Aorta (tissue), 5 donors: Measurements from ENCODE around the gene PTPN6. TPM values are rescaled to one million over a fixed set of nuclear protein-coding genes. Genes with fewer than 3 reads are reported as not detected.
A peak's percentile ranks its signal among the peaks of the same experiment; 100 is the strongest.

Source experiments
- ATAC-seq: fragments of 200-7000 bp; cut with Tn5 transposase; one replicate; pipeline ENCODE4 v1.9.1; 2022; ENCODE audit warnings: moderate library complexity; ENCODE audit not compliant: low FRiP score
- DNase-seq, 2 donors: peaks; one replicate each; pipeline ENCODE4 v3.0.0-alpha.2; 2020
- H3K27ac ChIP-seq, 2 donors: one replicate each; pipeline ENCODE4 v1.5.1; 2013; ENCODE audit warnings: low read length in 2 of 2, mild to moderate bottlenecking in 2 of 2, moderate library complexity in 2 of 2, control low read depth in 1 of 2, inconsistent platforms in 1 of 2, low read depth in 1 of 2
- H3K27me3 ChIP-seq, 2 donors: one replicate each; pipeline ENCODE4 v1.6.1; 2013; ENCODE audit warnings: control low read depth in 1 of 2, low read length in 1 of 2, mild to moderate bottlenecking in 1 of 2, moderate library complexity in 1 of 2; ENCODE audit not compliant: insufficient read depth in 2 of 2, control insufficient read depth in 1 of 2
- H3K36me3 ChIP-seq, 2 donors: one replicate each; pipeline ENCODE4 v1.6.1; 2013; ENCODE audit warnings: control low read depth in 1 of 2, low read length in 1 of 2, mild to moderate bottlenecking in 1 of 2; ENCODE audit not compliant: insufficient read depth in 2 of 2, control insufficient read depth in 1 of 2
- H3K4me1 ChIP-seq, 2 donors: one replicate each; pipeline ENCODE4 v1.6.1; 2013; ENCODE audit warnings: low read length in 2 of 2, control low read depth in 1 of 2, mild to moderate bottlenecking in 1 of 2, moderate library complexity in 1 of 2; ENCODE audit not compliant: insufficient read depth in 2 of 2, control insufficient read depth in 1 of 2
- H3K4me3 ChIP-seq, 2 donors: one replicate each; pipeline ENCODE4 v1.5.1; 2013; ENCODE audit warnings: low read length in 2 of 2, control low read depth in 1 of 2, mild to moderate bottlenecking in 1 of 2
- H3K9me3 ChIP-seq: one replicate; pipeline ENCODE4 v1.6.1; 2013; ENCODE audit warnings: mild to moderate bottlenecking, low read length; ENCODE audit not compliant: control insufficient read depth
- WGBS, 2 donors: extraction: QIAGEN DNeasy Blood & Tissue Kit; methylation state at CpG; one replicate each; pipeline ENCODE4 v1.1.7; 2013; 5-methylcytosine and 5-hydroxymethylcytosine counted together
- intact Hi-C, 2 donors: fragments of 100-400 bp; cut with DNase I; formaldehyde crosslinking; loops; one replicate each; pipeline versions ENCODE4 v1.14.2 to v1.15.0; 2022
- polyA plus RNA-seq, 2 donors: library from polyadenylated mRNA; stranded (reverse); fragments of 200-250 nt; gene quantifications; one replicate each; pipeline ENCODE4 v1.2.3, GENCODE V29; 2013
- total RNA-seq, 2 donors: library from RNA; stranded (reverse); fragmentation: NEBNext Ultra II Directional; extraction: Animal tissue kit (Norgen Biotek cat#: 25700); gene quantifications; one replicate each; pipeline ENCODE4 v1.2.1, GENCODE V29; 2021
- donor health status: healthy with polysubstance abuse.
- donor health status: Bipolar disorder and iron deficiency.
- donor health status: DM: no; HTN: no; CAD: no.
- donor health status: DM: no; HTN: no; CAD: no.
- donor health status: DM: yes; HTN: yes; CAD: no.

PTPN6 gene
- total and polyA plus RNA-seq, 4 donors = 10.1 to 42.3 (median 27.7) TPM

DNA sequence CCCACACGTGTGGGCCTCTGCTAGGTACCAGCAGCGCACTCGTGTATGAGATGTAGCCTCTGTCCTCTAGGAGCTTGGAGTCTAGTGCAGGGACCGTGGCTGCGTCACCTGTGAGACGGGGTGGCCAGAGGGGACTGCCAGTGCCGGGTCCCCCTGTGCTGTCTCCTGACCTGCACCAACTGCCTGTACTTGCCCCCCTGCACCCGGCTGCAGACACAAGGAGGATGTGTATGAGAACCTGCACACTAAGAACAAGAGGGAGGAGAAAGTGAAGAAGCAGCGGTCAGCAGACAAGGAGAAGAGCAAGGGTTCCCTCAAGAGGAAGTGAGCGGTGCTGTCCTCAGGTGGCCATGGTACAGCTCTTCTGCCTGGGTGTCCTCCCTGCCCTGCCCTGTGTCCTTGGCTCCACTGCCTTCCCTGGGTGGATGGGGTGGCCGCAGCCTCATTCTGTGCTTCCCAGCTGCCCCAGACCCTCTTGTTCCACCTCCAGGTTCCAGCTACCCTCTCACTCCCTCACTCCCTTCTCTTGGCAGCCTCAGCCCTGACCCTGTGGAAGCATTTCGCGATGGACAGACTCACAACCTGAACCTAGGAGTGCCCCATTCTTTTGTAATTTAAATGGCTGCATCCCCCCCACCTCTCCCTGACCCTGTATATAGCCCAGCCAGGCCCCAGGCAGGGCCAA is 9.6 kb downstream of the PTPN6 start:
- Histone ChIP-seq H3K27me3 (no peaks in the 10 kb centered on the region), H3K9me3 (no peaks in the 10 kb centered on the region), H3K36me3 (no peaks in the 10 kb centered on the region), H3K27ac (no peak overlapping the region), H3K4me1 (no peaks in the 10 kb centered on the region), H3K4me3 (no peak overlapping the region)
- DNase-seq (no peak), ATAC-seq (no peak)
- 82% methylated on average over 13 of the region's 13 CpGs for WGBS, 2 donors
- intact Hi-C loops = no loop called here

DNA sequence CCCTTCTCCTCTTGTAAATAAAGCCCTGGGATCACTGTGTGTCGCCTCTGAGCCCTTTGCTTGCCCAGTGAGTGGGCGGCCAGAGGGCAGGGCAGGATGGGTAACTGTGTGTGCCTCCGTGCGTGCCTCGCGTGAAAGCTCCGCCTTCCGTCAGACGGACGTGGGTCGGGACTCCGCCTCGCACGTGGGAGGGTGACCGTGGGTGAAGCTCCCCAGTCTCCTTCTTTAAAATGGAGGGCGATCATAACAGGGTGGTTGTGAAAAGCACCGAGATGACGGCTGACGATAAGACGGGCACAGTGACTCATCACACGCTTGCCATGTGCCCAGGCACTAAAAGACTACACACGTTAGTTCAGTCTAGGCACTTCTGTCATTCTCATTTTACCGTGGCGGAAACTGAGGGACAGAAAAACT is 10.1 kb downstream of the PTPN6 start:
- no peaks in the 10 kb centered on the region for H3K4me1 ChIP-seq
- WGBS, 2 donors = 53 to 59% methylated on average over 24 of the region's 24 CpGs
- no peaks in the 10 kb centered on the region for H3K27me3 ChIP-seq
- no peaks in the 10 kb centered on the region for H3K9me3 ChIP-seq
- peaks cover 0 to 1% of the 10 kb centered on the region in 2 donors for H3K36me3 ChIP-seq
- no peak overlapping the region for H3K27ac ChIP-seq
- peak; percentile 34 for ATAC-seq
- DNase-seq = peak in 1 of 2 donors; percentile 87
- intact Hi-C loops = no loop called here
- no peak overlapping the region for H3K4me3 ChIP-seq

DNA sequence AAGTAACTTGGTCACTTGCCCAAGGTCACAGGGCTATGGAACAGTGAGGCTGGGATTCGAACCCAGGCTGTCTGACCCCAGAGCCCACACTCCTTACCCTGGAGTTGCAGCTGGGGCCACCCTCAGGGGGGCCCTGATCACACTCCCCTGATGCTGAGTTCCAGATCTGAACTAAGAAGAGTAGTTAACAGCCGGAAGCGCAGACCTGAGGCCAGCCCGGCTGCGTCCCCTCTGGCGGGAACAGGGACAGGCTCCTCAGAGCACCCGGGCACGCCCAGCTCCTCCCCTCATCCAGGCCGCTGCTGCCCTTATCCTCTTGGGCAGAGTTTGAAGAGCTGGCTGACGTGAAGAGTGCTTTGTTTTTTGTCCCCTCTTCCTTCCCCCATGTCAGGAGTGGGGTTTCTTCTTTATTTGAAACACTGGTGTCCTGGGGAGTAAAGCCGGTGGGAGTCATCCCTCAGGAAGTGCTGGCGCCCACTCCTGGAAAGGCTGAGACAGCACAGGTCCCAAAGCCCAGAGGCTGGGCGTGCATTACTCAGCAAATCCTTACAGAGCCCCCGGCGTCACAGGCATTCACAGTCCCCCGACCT is 10.6 kb downstream of the PTPN6 start:
- Histone ChIP-seq H3K9me3 (no peaks in the 10 kb centered on the region), H3K4me1 (no peaks in the 10 kb centered on the region), H3K27ac (no peak overlapping the region), H3K27me3 (no peaks in the 10 kb centered on the region), H3K4me3 (no peak overlapping the region), H3K36me3 (peaks cover 0 to 3% of the 10 kb centered on the region in 2 donors)
- ATAC-seq = no peak
- peak in 1 of 2 donors; percentile 87 for DNase-seq
- intact Hi-C loops = no loop called here
- 19 to 28% methylated on average over 16 of the region's 16 CpGs for WGBS, 2 donors

DNA sequence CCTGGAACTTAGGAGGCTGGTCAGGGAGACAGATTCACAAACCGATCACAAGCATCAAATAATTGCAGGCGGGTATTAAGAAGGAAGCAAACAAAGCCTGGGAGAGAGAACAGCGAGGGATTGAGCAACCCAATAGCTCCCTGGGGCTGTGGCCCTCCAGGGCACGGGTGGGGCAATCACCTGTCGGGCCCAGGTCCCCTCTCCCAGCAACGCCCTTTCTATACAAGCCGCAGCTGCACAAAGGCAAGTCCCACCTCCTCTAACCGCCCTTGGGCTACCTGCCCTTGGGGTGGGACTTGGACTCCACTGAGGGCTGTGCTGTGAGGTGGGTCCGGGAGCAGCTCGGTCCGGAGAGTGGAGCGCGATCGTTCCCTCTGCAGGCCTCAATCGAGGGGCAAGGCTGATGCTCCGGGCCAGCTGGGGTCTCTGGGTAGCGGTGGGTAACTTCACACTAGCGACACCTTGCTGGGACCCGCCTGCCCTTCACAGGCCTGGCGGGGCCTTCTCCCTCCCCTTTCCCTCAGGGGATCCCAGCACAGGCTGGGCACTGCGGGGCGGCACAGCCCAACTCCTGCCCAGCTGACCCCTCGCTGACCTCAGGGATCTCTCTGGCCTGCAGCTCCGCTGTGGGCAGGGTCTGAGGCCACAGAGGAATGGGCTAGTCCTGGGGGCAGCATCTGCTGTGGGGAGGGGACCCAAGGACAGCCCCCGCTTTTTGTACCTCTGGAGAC is 11.3 kb downstream of the PTPN6 start:
- Histone ChIP-seq H3K4me3 (no peak overlapping the region), H3K27me3 (no peaks in the 10 kb centered on the region), H3K9me3 (no peaks in the 10 kb centered on the region), H3K27ac (no peak overlapping the region), H3K36me3 (peaks cover 0 to 6% of the 10 kb centered on the region in 2 donors), H3K4me1 (no peaks in the 10 kb centered on the region)
- WGBS, 2 donors = 69 to 72% methylated on average over 23 to 25 of the region's 25 CpGs
- peak in 1 of 2 donors; percentile 69 for DNase-seq
- ATAC-seq = no peak
- intact Hi-C loops = no loop called here

GRCh38 chr12:6963016-6963731 is 12.0 kb downstream of the PTPN6 start:
- no peak for ATAC-seq
- H3K27me3 ChIP-seq = no peaks in the 10 kb centered on the region
- WGBS, 2 donors = 72 to 73% methylated on average over 31 to 32 of the region's 32 CpGs
- no peak overlapping the region for H3K27ac ChIP-seq
- DNase-seq = peak in 1 of 2 donors; percentile 75
- no peaks in the 10 kb centered on the region for H3K9me3 ChIP-seq
- peaks cover 0 to 6% of the 10 kb centered on the region in 2 donors for H3K36me3 ChIP-seq
- no peaks in the 10 kb centered on the region for H3K4me1 ChIP-seq
- intact Hi-C loops = no loop called here
- no peak overlapping the region for H3K4me3 ChIP-seq

- no peak for ATAC-seq
- Histone ChIP-seq H3K36me3 (peaks cover 0 to 6% of the 10 kb centered on the region in 2 donors), H3K4me3 (no peak overlapping the region), H3K4me1 (peaks cover 0 to 1% of the 10 kb centered on the region in 2 donors), H3K27ac (no peak overlapping the region), H3K9me3 (no peaks in the 10 kb centered on the region), H3K27me3 (no peaks in the 10 kb centered on the region)
- 73 to 75% methylated on average over 17 of the region's 17 CpGs for WGBS, 2 donors
- peak in 1 of 2 donors; percentile 76 for DNase-seq
- intact Hi-C loops = loop anchor here (2.0 kb wide), 1 partner anchor 39 kb away; no protein-coding TSS in a partner anchor
These were observed 12.7 kb downstream of the PTPN6 start for GRCh38 chr12:6963791-6964413.

DNA sequence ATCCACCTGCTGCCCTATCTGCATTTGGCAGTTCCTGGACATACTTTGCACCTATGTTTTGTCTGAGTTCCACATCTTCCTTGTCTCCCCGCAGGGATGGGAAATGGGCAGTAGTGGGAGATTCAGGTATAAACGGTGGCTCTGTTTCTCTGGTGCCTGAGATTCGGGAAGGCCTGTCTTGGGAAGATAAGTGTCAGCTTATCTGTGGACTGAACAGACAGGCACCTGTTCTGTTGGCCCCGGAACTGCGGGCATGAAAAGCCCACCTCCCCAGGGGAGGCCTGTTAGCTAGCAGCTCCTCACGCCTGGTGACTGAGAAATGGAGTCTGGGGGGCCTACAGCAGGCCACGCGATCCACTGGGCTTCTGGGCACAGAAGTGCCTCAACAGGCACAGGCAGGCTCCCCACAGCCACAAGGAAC is 13.5 kb downstream of the PTPN6 start:
- DNase-seq = peak in 1 of 2 donors; percentile 73
- Histone ChIP-seq H3K4me3 (no peak overlapping the region), H3K36me3 (peaks cover 0 to 6% of the 10 kb centered on the region in 2 donors), H3K27ac (peak overlapping the region in 1 of 2 donors; percentile 41), H3K9me3 (no peaks in the 10 kb centered on the region), H3K4me1 (peaks cover 4 to 5% of the 10 kb centered on the region in 2 donors), H3K27me3 (no peaks in the 10 kb centered on the region)
- WGBS, 2 donors = 72 to 76% methylated on average over 8 of the region's 8 CpGs
- ATAC-seq = no peak
- intact Hi-C loops = loop anchor here (2.0 kb wide), 1 partner anchor 40 kb away; no protein-coding TSS in a partner anchor
